GM21367 (cell line): Measurements from ENCODE around the gene KRTAP5-11.
"Not testable (repeated sequence)": the region's sequence is repeated elsewhere in the genome, so short reads cannot be mapped to it uniquely, and the experiment has no call there.

Source experiments
- ATAC-seq: cut with Tn5 transposase; IDR thresholded peaks from one replicate; pipeline ENCODE4 v1.9.1; 2021; ENCODE audit not compliant: unreplicated experiment

Gene KRTAP5-11

DNA sequence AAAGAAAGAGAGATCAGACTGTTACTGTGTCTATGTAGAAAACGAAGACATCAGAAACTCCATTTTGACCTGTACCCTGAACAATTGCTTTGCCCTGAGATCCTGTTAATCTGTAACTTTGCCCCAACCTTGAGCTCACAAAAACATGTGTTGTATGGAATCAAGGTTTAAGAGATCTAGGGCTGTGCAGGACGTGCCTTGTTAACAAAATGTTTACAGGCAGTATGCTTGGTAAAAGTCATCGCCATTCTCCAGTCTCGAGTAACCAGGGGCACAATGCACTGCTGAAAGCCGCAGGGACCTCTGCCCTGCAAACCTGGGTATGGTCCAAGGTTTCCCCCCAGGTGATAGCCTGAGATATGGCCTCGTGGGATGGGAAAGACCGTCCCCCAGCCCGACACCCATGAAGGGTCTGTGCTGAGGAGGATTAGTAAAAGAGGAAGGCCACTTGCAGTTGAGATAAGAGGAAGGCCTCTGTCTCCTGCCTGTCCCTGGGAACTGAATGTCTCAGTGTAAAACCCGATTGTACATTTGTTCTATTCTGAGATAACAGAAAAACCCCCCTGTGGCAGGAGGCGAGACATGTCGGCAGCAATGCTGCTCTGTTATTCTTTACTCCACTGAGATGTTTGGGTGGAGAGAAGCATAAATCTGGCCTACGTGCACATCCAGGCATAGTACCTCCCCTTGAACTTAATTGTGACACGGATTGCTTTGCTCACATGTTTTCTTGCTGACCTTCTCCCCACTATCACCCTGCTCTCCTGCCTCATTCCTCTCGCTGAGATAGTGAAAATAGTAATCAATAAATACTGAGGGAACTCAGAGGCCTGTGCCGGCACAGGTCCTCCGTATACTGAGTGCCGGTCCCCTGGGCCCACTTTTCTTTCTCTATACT is 47.7 kb downstream of the KRTAP5-11 start:
- not testable (repeated sequence) for ATAC-seq

- no peak for ATAC-seq
These were observed 50.6 kb downstream of the KRTAP5-11 start for GRCh38 chr11:71532036-71532610.
